PC-3 (cell line): ENCODE data around the gene ARID5B.

Source experiments
- EZH2 ChIP-seq: fragments of 300-600 bp; sonication (generic); IDR thresholded peaks from one replicate; pipeline ENCODE4 v1.6.1; 2017; ENCODE audit warnings: antibody characterized with exemption, mild to moderate bottlenecking, low read length; ENCODE audit not compliant: unreplicated experiment
- EZH2phosphoT487 ChIP-seq: fragments of 300-600 bp; sonication (generic); IDR thresholded peaks from 2 replicates; pipeline ENCODE4 v1.6.1; 2018; ENCODE audit warnings: mild to moderate bottlenecking, antibody characterized with exemption, low read length, borderline replicate concordance
- TF ChIP-seq, protein P1 (sequence below): fragments of 300-600 bp; sonication (generic); conservative IDR thresholded peaks from 2 replicates; pipeline ENCODE4 v1.5.1; 2017; ENCODE audit warnings: antibody characterized with exemption, low read depth, mild to moderate bottlenecking, low read length

DNA sequence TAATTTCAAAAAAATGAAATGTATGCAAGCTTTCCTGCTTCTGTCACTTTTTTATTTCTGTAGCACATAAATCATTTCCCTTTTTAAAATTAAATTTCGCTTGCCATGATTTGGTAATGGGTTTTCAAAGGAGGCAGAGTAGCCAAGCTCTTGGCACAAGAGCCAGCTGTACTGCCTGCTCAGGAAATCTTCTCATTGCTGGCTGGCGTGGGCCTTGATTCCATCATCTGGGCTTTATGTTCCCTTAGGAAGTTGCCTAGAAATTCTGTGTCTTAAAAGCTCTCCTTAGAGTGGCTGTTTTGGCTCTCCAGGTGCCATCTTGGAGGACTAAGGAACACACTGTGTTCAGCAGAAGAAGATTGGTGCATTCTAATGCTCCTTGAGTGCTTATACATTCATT is 107.4 kb downstream of the ARID5B start:
- TF ChIP-seq EZH2phosphoT487 (no peak), EZH2 (no peak)
- TF ChIP-seq, protein P1, sequence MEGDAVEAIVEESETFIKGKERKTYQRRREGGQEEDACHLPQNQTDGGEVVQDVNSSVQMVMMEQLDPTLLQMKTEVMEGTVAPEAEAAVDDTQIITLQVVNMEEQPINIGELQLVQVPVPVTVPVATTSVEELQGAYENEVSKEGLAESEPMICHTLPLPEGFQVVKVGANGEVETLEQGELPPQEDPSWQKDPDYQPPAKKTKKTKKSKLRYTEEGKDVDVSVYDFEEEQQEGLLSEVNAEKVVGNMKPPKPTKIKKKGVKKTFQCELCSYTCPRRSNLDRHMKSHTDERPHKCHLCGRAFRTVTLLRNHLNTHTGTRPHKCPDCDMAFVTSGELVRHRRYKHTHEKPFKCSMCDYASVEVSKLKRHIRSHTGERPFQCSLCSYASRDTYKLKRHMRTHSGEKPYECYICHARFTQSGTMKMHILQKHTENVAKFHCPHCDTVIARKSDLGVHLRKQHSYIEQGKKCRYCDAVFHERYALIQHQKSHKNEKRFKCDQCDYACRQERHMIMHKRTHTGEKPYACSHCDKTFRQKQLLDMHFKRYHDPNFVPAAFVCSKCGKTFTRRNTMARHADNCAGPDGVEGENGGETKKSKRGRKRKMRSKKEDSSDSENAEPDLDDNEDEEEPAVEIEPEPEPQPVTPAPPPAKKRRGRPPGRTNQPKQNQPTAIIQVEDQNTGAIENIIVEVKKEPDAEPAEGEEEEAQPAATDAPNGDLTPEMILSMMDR: no peak
